GM13976 (cell line): ENCODE results near the gene TAF4.

Experiments
- DNase-seq: peaks from one replicate; pipeline ENCODE4 v3.0.0; 2012; ENCODE audit warnings: low spot score
- CTCF ChIP-seq: IDR thresholded peaks from 2 replicates; pipeline ENCODE4 v1.5.1; 2012; ENCODE audit warnings: borderline replicate concordance, mild to moderate bottlenecking; ENCODE audit not compliant: insufficient read depth; ENCODE audit errors: extremely low read depth, missing control alignments, control extremely low read depth
- in situ Hi-C: fragments of 300-500 bp; cut with MboI; formaldehyde crosslinking; loops from one replicate; pipeline ENCODE4 v1.12.0; 2022; ENCODE audit warnings: low sequenced_read_pairs, mixed read lengths, inconsistent platforms; ENCODE audit not compliant: unreplicated experiment

TAF4 gene

GRCh38 chr20:62104791-62105345, 39.2 kb upstream of the TAF4 start:
- in situ Hi-C loops: no loop called here
- no peak for DNase-seq
- no peak for TF ChIP-seq CTCF

- in situ Hi-C loops: no loop called here
- DNase-seq: no peak
- no peak for TF ChIP-seq CTCF
These were observed 38.6 kb upstream of the TAF4 start for GRCh38 chr20:62104234-62104789.

- in situ Hi-C loops: no loop called here
- no peak for TF ChIP-seq CTCF
- DNase-seq: no peak
These were observed 38.0 kb upstream of the TAF4 start for GRCh38 chr20:62103508-62104233.

- no peak for TF ChIP-seq CTCF
- in situ Hi-C loops: no loop called here
- DNase-seq: no peak
These were observed 35.4 kb upstream of the TAF4 start for GRCh38 chr20:62101078-62101477.

GRCh38 chr20:62097881-62098407, 32.3 kb upstream of the TAF4 start:
- no peak for DNase-seq
- in situ Hi-C loops: no loop called here
- TF ChIP-seq CTCF: no peak

GRCh38 chr20:62096421-62097380, 31.0 kb upstream of the TAF4 start:
- DNase-seq: no peak
- no peak for TF ChIP-seq CTCF
- in situ Hi-C loops: no loop called here
